Measurements from ENCODE around the gene TAF3.

DNA sequence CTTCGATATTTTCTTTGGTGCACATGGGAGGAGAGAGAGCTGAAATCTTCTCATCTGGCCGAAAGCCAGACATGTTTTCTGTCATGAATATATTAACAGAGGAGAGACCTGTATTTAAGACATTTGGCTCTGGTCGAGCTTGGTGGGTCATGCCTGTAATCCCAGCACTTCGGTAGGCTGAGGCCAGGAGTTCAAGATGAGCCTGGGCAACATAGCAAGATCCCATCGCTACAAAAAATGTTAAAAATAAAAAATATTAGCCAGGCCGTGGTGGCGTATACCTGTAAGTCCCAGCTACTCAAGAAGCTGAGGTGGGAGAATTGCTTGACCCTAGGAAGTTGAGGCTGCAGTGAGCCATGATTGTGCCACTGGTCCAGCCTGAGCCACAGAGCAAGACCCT, 214.3 kb downstream of the TAF3 start:
- no peak for TF ChIP-seq ZNF274 (IDR thresholded peaks at IDR 0.05; ENCODE audit: low read depth, low read length)
- TF ChIP-seq YY1 (IDR thresholded peaks at IDR 0.05; ENCODE audit: insufficient read depth, insufficient read length), result no peak

Data from NT2/D1 (cell line).